K562 (cell line): ENCODE measurements around the gene MAZ. TPM values are rescaled to one million over a fixed set of nuclear protein-coding genes. Genes with fewer than 3 reads are reported as not detected.

Source experiments
- ARID4B ChIP-seq: sonication (generic); formaldehyde crosslinking; IDR thresholded peaks from 2 replicates; pipeline ENCODE4 v1.8.0; 2022; ENCODE audit warnings: mild to moderate bottlenecking, missing genetic modification reagents
- ATF7 ChIP-seq: fragments of 450-650 bp; IDR thresholded peaks from 2 replicates; pipeline ENCODE4 v1.7.1; 2014; ENCODE audit warnings: mild to moderate bottlenecking, moderate library complexity
- BRD4 ChIP-seq: fragments of 200-600 bp; sonication (generic); IDR thresholded peaks from 2 replicates; pipeline ENCODE4 v1.6.1; 2017; ENCODE audit warnings: inconsistent platforms
- CTCF ChIP-seq, 3 experiments: IDR thresholded peaks in 2 of 3; conservative IDR thresholded peaks in 1 of 3; 2 replicates each; pipeline ENCODE4 v1.5.1; 2011 to 2012; ENCODE audit warnings: low read length in 3 of 3, mild to moderate bottlenecking in 3 of 3, control low read depth in 2 of 3, improper control_type of control experiment in 1 of 3, inconsistent platforms in 1 of 3, low read depth in 1 of 3, mixed read lengths in 1 of 3, moderate library complexity in 1 of 3; ENCODE audit not compliant: insufficient read depth in 2 of 3
- HNRNPL ChIP-seq: fragments of 200-400 bp; formaldehyde crosslinking; IDR thresholded peaks from 2 replicates; pipeline ENCODE4 v1.6.1; 2017; ENCODE audit warnings: low read depth, mild to moderate bottlenecking, low read length
- MEF2A ChIP-seq: IDR thresholded peaks from 2 replicates; pipeline ENCODE4 v1.6.1; 2011; ENCODE audit warnings: low read depth, mild to moderate bottlenecking, low read length, moderate library complexity; ENCODE audit not compliant: control insufficient read depth
- MTA3 ChIP-seq: fragments of 450-650 bp; formaldehyde crosslinking; IDR thresholded peaks from 2 replicates; pipeline ENCODE4 v1.6.1; 2017; ENCODE audit warnings: mild to moderate bottlenecking, borderline replicate concordance
- PATZ1 ChIP-seq: fragments of 250-450 bp; sonication (Bioruptor Pico); IDR thresholded peaks from 2 replicates; pipeline ENCODE4 v1.5.0; 2020; ENCODE audit warnings: mild to moderate bottlenecking, borderline replicate concordance
- TFAP4 ChIP-seq: sonication (generic); formaldehyde crosslinking; IDR thresholded peaks from 2 replicates; pipeline ENCODE4 v1.8.0; 2022; ENCODE audit warnings: missing genetic modification reagents, mild to moderate bottlenecking, moderate library complexity, borderline replicate concordance
- VEZF1 ChIP-seq: fragments of 200-800 bp; sonication (Bioruptor generic); IDR thresholded peaks from 2 replicates; pipeline ENCODE4 v1.6.1; 2017; ENCODE audit warnings: missing genetic modification characterization, missing compliant biosample characterization
- ZFP1 ChIP-seq: fragments of 450-650 bp; formaldehyde crosslinking; IDR thresholded peaks from 2 replicates; pipeline ENCODE4 v1.4.0; 2020; ENCODE audit warnings: mild to moderate bottlenecking, mixed read lengths
- ZFP36 ChIP-seq: fragments of 150-350 bp; IDR thresholded peaks from 2 replicates; pipeline ENCODE4 v1.6.1; 2018; ENCODE audit warnings: low read length, low read depth; ENCODE audit not compliant: partially characterized antibody
- ZNF511 ChIP-seq: sonication (generic); formaldehyde crosslinking; IDR thresholded peaks from 2 replicates; pipeline ENCODE4 v1.8.0; 2022; ENCODE audit warnings: mild to moderate bottlenecking, missing genetic modification reagents
- polyA plus RNA-seq, 8 experiments: library from polyadenylated mRNA; depleted of rRNA in 4 of 8; stranded (reverse) in 5 of 8; unstranded in 3 of 8; fragments of >200 nt; fragmentation: Nextera tagmentation in 2 of 8; fragmentation: Illumina TruSeq in 1 of 8; extraction: Ambion mirVana in 2 of 8; extraction: Trizol in 1 of 8; gene quantifications; 2 replicates each; pipeline versions ENCODE4 v1.2.1 to v1.2.3, GENCODE V29; 2011 to 2014; ENCODE audit warnings: inconsistent platforms in 1 of 8, missing spikeins in 1 of 8
- total RNA-seq, 7 experiments: library from RNA; depleted of rRNA in 6 of 7; stranded (reverse); fragments of >200 nt in 6 of 7; fragmentation: Illumina TruSeq in 2 of 7; extraction: Trizol in 2 of 7; gene quantifications; 2 replicates each; pipeline versions ENCODE4 v1.2.1 to v1.2.3, GENCODE V29; 2011 to 2021; ENCODE audit warnings: low replicate concordance in 1 of 7

The MAZ gene
- total and polyA plus RNA-seq, 9 of the 15 experiments (the other 6 are each of a cell fraction or from before 2014, with no cell fraction given): 45.4 to 532 (median 250) TPM

- TF ChIP-seq ARID4B (CRISPR knock-in tag) (no peak), ATF7 (peak; percentile 25; the same call in 1 of the 2 replicates), ZFP1 (no peak), MTA3 (no peak; the same call in 1 of the 2 replicates), MEF2A (no peak), BRD4 (no peak), CTCF (IDR thresholded peaks at IDR 0.05 in 2 of 3, conservative IDR thresholded peaks at IDR 0.05 in 1 of 3; ENCODE audit: insufficient read depth in 2 of 3, low read depth in 1 of 3, low read length in 3 of 3) (peak; percentile 88 to 96 (median 90)), VEZF1 (CRISPR knock-in tag) (peak; percentile 15; the same call in 1 of the 2 replicates), HNRNPL (no peak), ZFP36 (no peak), ZNF511 (CRISPR knock-in tag) (0 out of 2 replicates have a peak, but pooled peaks have one; percentile 29), PATZ1 (CRISPR knock-in tag) (no peak), TFAP4 (peak; percentile 97)
These were observed 42.3 kb downstream of the MAZ start (continued) for GRCh38 chr16:29848420-29849297.
